ENCODE data around the gene MCUB. TPM values are rescaled to one million over a fixed set of nuclear protein-coding genes. Genes with fewer than 3 reads are reported as not detected.

MCUB gene
- total and polyA plus RNA-seq, 2 of the 13 experiments (the other 11 are each of a cell fraction or from before 2014, with no cell fraction given), result 0.95 to 2.2 TPM

- TF ChIP-seq RORA (CRISPR knock-in tag; IDR thresholded peaks at IDR 0.05) (no peak), ZBTB1 (CRISPR knock-in tag; IDR thresholded peaks at IDR 0.05; ENCODE audit: borderline replicate concordance) (no peak), MXD3 (CRISPR knock-in tag; IDR thresholded peaks at IDR 0.05) (no peak), KAT7 (CRISPR knock-in tag; IDR thresholded peaks at IDR 0.05; ENCODE audit: borderline replicate concordance) (0 out of 2 replicates have a peak, but pooled peaks have one; percentile 42), ZNF318 (CRISPR knock-in tag; IDR thresholded peaks at IDR 0.05) (no peak), ZNF234 (CRISPR knock-in tag; conservative IDR thresholded peaks at IDR 0.05) (no peak), FLYWCH1 (CRISPR knock-in tag; IDR thresholded peaks at IDR 0.05) (peak; percentile 79; the same call in 1 of the 2 replicates), AHR (CRISPR knock-in tag; IDR thresholded peaks at IDR 0.05) (0 out of 2 replicates have a peak, but pooled peaks have one; percentile 52), NFE2 (CRISPR knock-in tag; IDR thresholded peaks at IDR 0.05) (no peak)
Measured at GRCh38 chr4:109559983-109560686, at the start of gene MCUB (continued).
